GM23338 (cell line): ENCODE measurements around the gene ATP13A2. TPM values are rescaled to one million over a fixed set of nuclear protein-coding genes. Genes with fewer than 3 reads are reported as not detected.

Experiments used
- ATAC-seq: fragments of 200-7000 bp; cut with Tn5 transposase; 3 replicates; pipeline ENCODE4 v1.9.1; 2020
- DNase-seq: peaks from one replicate; pipeline ENCODE4 v3.0.0-alpha.2; 2015; ENCODE audit warnings: low spot score
- H2AFZ ChIP-seq: fragments of 200-600 bp; sonication (generic); 2 replicates; pipeline ENCODE4 v1.8.0; 2016; ENCODE audit warnings: antibody characterized with exemption, mild to moderate bottlenecking, moderate library complexity
- H3F3A ChIP-seq: fragments of 200-600 bp; sonication (generic); replicated peaks from 2 replicates; pipeline ENCODE4 v1.8.0; 2017; ENCODE audit warnings: antibody characterized with exemption, mixed run types, low read depth
- H3K27ac ChIP-seq: fragments of 200-600 bp; sonication (generic); 2 replicates; pipeline ENCODE4 v1.6.1; 2016; ENCODE audit warnings: low read depth
- H3K27me3 ChIP-seq: fragments of 200-600 bp; sonication (generic); 2 replicates; pipeline ENCODE4 v1.8.0; 2016; ENCODE audit warnings: mild to moderate bottlenecking, mixed run types, moderate library complexity; ENCODE audit not compliant: insufficient read depth
- H3K36me3 ChIP-seq: fragments of 200-600 bp; sonication (generic); 2 replicates; pipeline ENCODE4 v1.8.0; 2016; ENCODE audit warnings: mild to moderate bottlenecking; ENCODE audit not compliant: insufficient read depth
- H3K4me1 ChIP-seq: fragments of 200-600 bp; sonication (generic); 2 replicates; pipeline ENCODE4 v1.8.0; 2016; ENCODE audit warnings: mild to moderate bottlenecking, moderate library complexity; ENCODE audit not compliant: insufficient read depth
- H3K4me2 ChIP-seq: fragments of 200-600 bp; sonication (generic); 2 replicates; pipeline ENCODE4 v1.7.1; 2017; ENCODE audit warnings: mixed run types
- H3K4me3 ChIP-seq: fragments of 200-600 bp; sonication (generic); 2 replicates; pipeline ENCODE4 v1.6.1; 2016; ENCODE audit warnings: mixed run types
- H3K79me2 ChIP-seq: fragments of 200-600 bp; sonication (generic); replicated peaks from 2 replicates; pipeline ENCODE4 v1.8.0; 2017; ENCODE audit warnings: mild to moderate bottlenecking; ENCODE audit not compliant: insufficient read depth
- H3K9me2 ChIP-seq: fragments of 200-600 bp; sonication (generic); 2 replicates; pipeline ENCODE4 v1.8.0; 2017; ENCODE audit not compliant: insufficient read depth
- H4K20me1 ChIP-seq: fragments of 200-600 bp; sonication (generic); replicated peaks from 2 replicates; pipeline ENCODE4 v1.8.0; 2017; ENCODE audit warnings: mild to moderate bottlenecking; ENCODE audit not compliant: insufficient read depth
- H3K27ac Mint-ChIP-seq: 2 replicates; pipeline ENCODE4 v1.8.0; 2020; ENCODE audit warnings: inconsistent platforms, mild to moderate bottlenecking, moderate library complexity, mixed read lengths
- H3K27me3 Mint-ChIP-seq: 3 replicates; pipeline ENCODE4 v1.8.0; 2022; ENCODE audit warnings: low read depth, mild to moderate bottlenecking, moderate library complexity, mixed read lengths, inconsistent platforms; ENCODE audit not compliant: insufficient read depth, poor library complexity
- H3K36me3 Mint-ChIP-seq: 3 replicates; pipeline ENCODE4 v1.8.0; 2021; ENCODE audit warnings: low read depth, mild to moderate bottlenecking, inconsistent platforms, moderate library complexity, mixed read lengths
- H3K4me1 Mint-ChIP-seq: 3 replicates; pipeline ENCODE4 v1.8.0; 2020; ENCODE audit warnings: mild to moderate bottlenecking, inconsistent platforms, mixed read lengths
- H3K4me3 Mint-ChIP-seq: 3 replicates; pipeline ENCODE4 v1.8.0; 2021; ENCODE audit warnings: moderate library complexity, mild to moderate bottlenecking, inconsistent platforms, mixed read lengths
- H3K9me3 Mint-ChIP-seq: 3 replicates; pipeline ENCODE4 v1.8.0; 2020; ENCODE audit warnings: moderate library complexity, mild to moderate bottlenecking, inconsistent platforms, mixed read lengths
- CREB1 ChIP-seq: fragments of 250-450 bp; sonication (Bioruptor Pico); IDR thresholded peaks from 2 replicates; pipeline ENCODE4 v1.5.0; 2020; ENCODE audit warnings: low read depth, mild to moderate bottlenecking, moderate library complexity
- ETS1 ChIP-seq: IDR thresholded peaks from 2 replicates; pipeline ENCODE4 v1.6.1; 2016; ENCODE audit warnings: antibody characterized with exemption
- EZH2 ChIP-seq: fragments of 200-600 bp; sonication (generic); IDR thresholded peaks from one replicate; pipeline ENCODE4 v1.8.0; 2017; ENCODE audit warnings: antibody characterized with exemption, mild to moderate bottlenecking, low read depth; ENCODE audit not compliant: unreplicated experiment
- EZH2phosphoT487 ChIP-seq: fragments of 200-600 bp; sonication (generic); IDR thresholded peaks from one replicate; pipeline ENCODE4 v1.8.1; 2018; ENCODE audit warnings: antibody characterized with exemption; ENCODE audit not compliant: unreplicated experiment
- JUNB ChIP-seq: IDR thresholded peaks from one replicate; pipeline ENCODE4 v1.6.1; 2016; ENCODE audit warnings: antibody characterized with exemption; ENCODE audit not compliant: unreplicated experiment
- NANOG ChIP-seq: IDR thresholded peaks from 2 replicates; pipeline ENCODE4 v1.6.1; 2016; ENCODE audit warnings: antibody characterized with exemption, borderline replicate concordance
- POLR2AphosphoS5 ChIP-seq: IDR thresholded peaks from 2 replicates; pipeline ENCODE4 v1.6.1; 2016; ENCODE audit warnings: antibody characterized with exemption, low read depth
- STAT1 ChIP-seq: IDR thresholded peaks from one replicate; pipeline ENCODE4 v1.6.1; 2016; ENCODE audit warnings: antibody characterized with exemption; ENCODE audit not compliant: unreplicated experiment
- ZNF114 ChIP-seq: fragments of 250-450 bp; sonication (Bioruptor Pico); IDR thresholded peaks from 2 replicates; pipeline ENCODE4 v1.5.0; 2020; ENCODE audit warnings: mild to moderate bottlenecking, moderate library complexity
- ZNF331 ChIP-seq: fragments of 250-450 bp; sonication (Bioruptor Pico); IDR thresholded peaks from 2 replicates; pipeline ENCODE4 v1.5.0; 2020; ENCODE audit warnings: low read depth, mild to moderate bottlenecking, moderate library complexity
- polyA plus RNA-seq: library from polyadenylated mRNA; unstranded; fragments of >200 nt; fragmentation: Nextera tagmentation; extraction: Ambion mirVana; gene quantifications from 2 replicates; pipeline ENCODE4 v1.2.1, GENCODE V29; 2016
- total RNA-seq: library from RNA; depleted of rRNA; stranded (reverse); fragments of >200 nt; shearing (Covaris generic); gene quantifications from 2 replicates; pipeline ENCODE4 v1.2.3, GENCODE V29; 2014
- TF ChIP-seq, protein P1 (sequence below): IDR thresholded peaks from one replicate; pipeline ENCODE4 v1.6.1; 2018; ENCODE audit warnings: antibody characterized with exemption; ENCODE audit not compliant: unreplicated experiment
- TF ChIP-seq, protein P2 (sequence below), 2 experiments: fragments of 200-600 bp in 1 of 2; sonication (generic) in 1 of 2; conservative IDR thresholded peaks; 2 replicates each; pipeline versions ENCODE4 v1.5.1 to v1.6.1; 2016 to 2017; ENCODE audit warnings: antibody characterized with exemption in 2 of 2, low read depth in 2 of 2, mild to moderate bottlenecking in 2 of 2, moderate library complexity in 1 of 2
- TF ChIP-seq, protein P3 (sequence below): fragments of 250-450 bp; sonication (Bioruptor Pico); IDR thresholded peaks from 2 replicates; pipeline ENCODE4 v1.5.0; 2020; ENCODE audit warnings: mild to moderate bottlenecking, moderate library complexity

ATP13A2 gene
- total and polyA plus RNA-seq, 2 experiments from 2014 or later: 30.1 to 87.7 TPM

GRCh38 chr1:16961297-16962133, 50.2 kb downstream of the ATP13A2 start:
- peaks cover 4% of the 10 kb centered on the region; the same call in 1 of the 2 replicates for H3K36me3 ChIP-seq
- peaks cover 29% of the 10 kb centered on the region for H3K36me3 Mint-ChIP-seq
- H3K9me3 Mint-ChIP-seq: no peaks in the 10 kb centered on the region
- peak overlapping the region; percentile 59 for H3K4me3 Mint-ChIP-seq
- H4K20me1 ChIP-seq: 0 out of 2 replicates have a peak, but pooled peaks cover 3% of the 10 kb centered on the region
- peaks cover 18% of the 10 kb centered on the region; the same call in 1 of the 2 replicates for H3F3A ChIP-seq
- no peaks in the 10 kb centered on the region for H3K27me3 ChIP-seq
- no peak overlapping the region for H3K27ac ChIP-seq
- peaks cover 5% of the 10 kb centered on the region for H3K4me1 Mint-ChIP-seq
- peak overlapping the region; percentile 46; the same call in 1 of the 2 replicates for H3K4me3 ChIP-seq
- H2AFZ ChIP-seq: no peak overlapping the region
- TF ChIP-seq EZH2 (no peak), STAT1 (no peak), JUNB (no peak), ZNF331 (CRISPR knock-in tag) (no peak), NANOG (no peak), ZNF114 (CRISPR knock-in tag) (no peak), ETS1 (no peak), POLR2AphosphoS5 (no peak), CREB1 (no peak), EZH2phosphoT487 (no peak)
- TF ChIP-seq, protein P1, sequence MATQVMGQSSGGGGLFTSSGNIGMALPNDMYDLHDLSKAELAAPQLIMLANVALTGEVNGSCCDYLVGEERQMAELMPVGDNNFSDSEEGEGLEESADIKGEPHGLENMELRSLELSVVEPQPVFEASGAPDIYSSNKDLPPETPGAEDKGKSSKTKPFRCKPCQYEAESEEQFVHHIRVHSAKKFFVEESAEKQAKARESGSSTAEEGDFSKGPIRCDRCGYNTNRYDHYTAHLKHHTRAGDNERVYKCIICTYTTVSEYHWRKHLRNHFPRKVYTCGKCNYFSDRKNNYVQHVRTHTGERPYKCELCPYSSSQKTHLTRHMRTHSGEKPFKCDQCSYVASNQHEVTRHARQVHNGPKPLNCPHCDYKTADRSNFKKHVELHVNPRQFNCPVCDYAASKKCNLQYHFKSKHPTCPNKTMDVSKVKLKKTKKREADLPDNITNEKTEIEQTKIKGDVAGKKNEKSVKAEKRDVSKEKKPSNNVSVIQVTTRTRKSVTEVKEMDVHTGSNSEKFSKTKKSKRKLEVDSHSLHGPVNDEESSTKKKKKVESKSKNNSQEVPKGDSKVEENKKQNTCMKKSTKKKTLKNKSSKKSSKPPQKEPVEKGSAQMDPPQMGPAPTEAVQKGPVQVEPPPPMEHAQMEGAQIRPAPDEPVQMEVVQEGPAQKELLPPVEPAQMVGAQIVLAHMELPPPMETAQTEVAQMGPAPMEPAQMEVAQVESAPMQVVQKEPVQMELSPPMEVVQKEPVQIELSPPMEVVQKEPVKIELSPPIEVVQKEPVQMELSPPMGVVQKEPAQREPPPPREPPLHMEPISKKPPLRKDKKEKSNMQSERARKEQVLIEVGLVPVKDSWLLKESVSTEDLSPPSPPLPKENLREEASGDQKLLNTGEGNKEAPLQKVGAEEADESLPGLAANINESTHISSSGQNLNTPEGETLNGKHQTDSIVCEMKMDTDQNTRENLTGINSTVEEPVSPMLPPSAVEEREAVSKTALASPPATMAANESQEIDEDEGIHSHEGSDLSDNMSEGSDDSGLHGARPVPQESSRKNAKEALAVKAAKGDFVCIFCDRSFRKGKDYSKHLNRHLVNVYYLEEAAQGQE: no peak
- TF ChIP-seq, protein P2, sequence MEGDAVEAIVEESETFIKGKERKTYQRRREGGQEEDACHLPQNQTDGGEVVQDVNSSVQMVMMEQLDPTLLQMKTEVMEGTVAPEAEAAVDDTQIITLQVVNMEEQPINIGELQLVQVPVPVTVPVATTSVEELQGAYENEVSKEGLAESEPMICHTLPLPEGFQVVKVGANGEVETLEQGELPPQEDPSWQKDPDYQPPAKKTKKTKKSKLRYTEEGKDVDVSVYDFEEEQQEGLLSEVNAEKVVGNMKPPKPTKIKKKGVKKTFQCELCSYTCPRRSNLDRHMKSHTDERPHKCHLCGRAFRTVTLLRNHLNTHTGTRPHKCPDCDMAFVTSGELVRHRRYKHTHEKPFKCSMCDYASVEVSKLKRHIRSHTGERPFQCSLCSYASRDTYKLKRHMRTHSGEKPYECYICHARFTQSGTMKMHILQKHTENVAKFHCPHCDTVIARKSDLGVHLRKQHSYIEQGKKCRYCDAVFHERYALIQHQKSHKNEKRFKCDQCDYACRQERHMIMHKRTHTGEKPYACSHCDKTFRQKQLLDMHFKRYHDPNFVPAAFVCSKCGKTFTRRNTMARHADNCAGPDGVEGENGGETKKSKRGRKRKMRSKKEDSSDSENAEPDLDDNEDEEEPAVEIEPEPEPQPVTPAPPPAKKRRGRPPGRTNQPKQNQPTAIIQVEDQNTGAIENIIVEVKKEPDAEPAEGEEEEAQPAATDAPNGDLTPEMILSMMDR (conservative IDR thresholded peaks at IDR 0.05; ENCODE audit: low read depth in 2 of 2): no peak
- TF ChIP-seq, protein P3, sequence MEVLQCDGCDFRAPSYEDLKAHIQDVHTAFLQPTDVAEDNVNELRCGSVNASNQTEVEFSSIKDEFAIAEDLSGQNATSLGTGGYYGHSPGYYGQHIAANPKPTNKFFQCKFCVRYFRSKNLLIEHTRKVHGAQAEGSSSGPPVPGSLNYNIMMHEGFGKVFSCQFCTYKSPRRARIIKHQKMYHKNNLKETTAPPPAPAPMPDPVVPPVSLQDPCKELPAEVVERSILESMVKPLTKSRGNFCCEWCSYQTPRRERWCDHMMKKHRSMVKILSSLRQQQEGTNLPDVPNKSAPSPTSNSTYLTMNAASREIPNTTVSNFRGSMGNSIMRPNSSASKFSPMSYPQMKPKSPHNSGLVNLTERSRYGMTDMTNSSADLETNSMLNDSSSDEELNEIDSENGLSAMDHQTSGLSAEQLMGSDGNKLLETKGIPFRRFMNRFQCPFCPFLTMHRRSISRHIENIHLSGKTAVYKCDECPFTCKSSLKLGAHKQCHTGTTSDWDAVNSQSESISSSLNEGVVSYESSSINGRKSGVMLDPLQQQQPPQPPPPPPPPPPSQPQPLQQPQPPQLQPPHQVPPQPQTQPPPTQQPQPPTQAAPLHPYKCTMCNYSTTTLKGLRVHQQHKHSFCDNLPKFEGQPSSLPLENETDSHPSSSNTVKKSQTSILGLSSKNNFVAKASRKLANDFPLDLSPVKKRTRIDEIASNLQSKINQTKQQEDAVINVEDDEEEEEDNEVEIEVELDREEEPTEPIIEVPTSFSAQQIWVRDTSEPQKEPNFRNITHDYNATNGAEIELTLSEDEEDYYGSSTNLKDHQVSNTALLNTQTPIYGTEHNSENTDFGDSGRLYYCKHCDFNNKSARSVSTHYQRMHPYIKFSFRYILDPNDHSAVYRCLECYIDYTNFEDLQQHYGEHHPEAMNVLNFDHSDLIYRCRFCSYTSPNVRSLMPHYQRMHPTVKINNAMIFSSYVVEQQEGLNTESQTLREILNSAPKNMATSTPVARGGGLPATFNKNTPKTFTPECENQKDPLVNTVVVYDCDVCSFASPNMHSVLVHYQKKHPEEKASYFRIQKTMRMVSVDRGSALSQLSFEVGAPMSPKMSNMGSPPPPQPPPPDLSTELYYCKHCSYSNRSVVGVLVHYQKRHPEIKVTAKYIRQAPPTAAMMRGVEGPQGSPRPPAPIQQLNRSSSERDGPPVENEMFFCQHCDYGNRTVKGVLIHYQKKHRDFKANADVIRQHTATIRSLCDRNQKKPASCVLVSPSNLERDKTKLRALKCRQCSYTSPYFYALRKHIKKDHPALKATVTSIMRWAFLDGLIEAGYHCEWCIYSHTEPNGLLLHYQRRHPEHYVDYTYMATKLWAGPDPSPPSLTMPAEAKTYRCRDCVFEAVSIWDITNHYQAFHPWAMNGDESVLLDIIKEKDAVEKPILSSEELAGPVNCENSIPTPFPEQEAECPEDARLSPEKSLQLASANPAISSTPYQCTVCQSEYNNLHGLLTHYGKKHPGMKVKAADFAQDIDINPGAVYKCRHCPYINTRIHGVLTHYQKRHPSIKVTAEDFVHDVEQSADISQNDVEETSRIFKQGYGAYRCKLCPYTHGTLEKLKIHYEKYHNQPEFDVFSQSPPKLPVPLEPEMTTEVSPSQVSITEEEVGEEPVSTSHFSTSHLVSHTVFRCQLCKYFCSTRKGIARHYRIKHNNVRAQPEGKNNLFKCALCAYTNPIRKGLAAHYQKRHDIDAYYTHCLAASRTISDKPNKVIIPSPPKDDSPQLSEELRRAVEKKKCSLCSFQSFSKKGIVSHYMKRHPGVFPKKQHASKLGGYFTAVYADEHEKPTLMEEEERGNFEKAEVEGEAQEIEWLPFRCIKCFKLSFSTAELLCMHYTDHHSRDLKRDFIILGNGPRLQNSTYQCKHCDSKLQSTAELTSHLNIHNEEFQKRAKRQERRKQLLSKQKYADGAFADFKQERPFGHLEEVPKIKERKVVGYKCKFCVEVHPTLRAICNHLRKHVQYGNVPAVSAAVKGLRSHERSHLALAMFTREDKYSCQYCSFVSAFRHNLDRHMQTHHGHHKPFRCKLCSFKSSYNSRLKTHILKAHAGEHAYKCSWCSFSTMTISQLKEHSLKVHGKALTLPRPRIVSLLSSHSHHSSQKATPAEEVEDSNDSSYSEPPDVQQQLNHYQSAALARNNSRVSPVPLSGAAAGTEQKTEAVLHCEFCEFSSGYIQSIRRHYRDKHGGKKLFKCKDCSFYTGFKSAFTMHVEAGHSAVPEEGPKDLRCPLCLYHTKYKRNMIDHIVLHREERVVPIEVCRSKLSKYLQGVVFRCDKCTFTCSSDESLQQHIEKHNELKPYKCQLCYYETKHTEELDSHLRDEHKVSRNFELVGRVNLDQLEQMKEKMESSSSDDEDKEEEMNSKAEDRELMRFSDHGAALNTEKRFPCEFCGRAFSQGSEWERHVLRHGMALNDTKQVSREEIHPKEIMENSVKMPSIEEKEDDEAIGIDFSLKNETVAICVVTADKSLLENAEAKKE: no peak
- H3K79me2 ChIP-seq: 0 out of 2 replicates have a peak, but pooled peaks cover 2% of the 10 kb centered on the region
- H3K4me1 ChIP-seq: no peaks in the 10 kb centered on the region; the same call in 1 of the 2 replicates
- ATAC-seq (no peak), DNase-seq (no peak)
- H3K27ac Mint-ChIP-seq: no peak overlapping the region
- peak overlapping the region; percentile 51; the same call in 1 of the 2 replicates for H3K4me2 ChIP-seq
- peaks cover 8% of the 10 kb centered on the region for H3K27me3 Mint-ChIP-seq
- H3K9me2 ChIP-seq: no peaks in the 10 kb centered on the region
